HCT116 (cell line): Measurements from ENCODE around the gene NFIC. TPM values are rescaled to one million over a fixed set of nuclear protein-coding genes. Genes with fewer than 3 reads are reported as not detected.

Source experiments
- ATAC-seq: fragments of 200-7000 bp; cut with Tn5 transposase; 2 replicates; pipeline ENCODE4 v1.9.1; 2020; ENCODE audit warnings: mild to moderate bottlenecking, moderate library complexity
- BruUV-seq: library from RNA; stranded (reverse); fragments of 400-500 nt; replicated peaks from 2 replicates; lab custom pipeline; 2021; lab: Mats Ljungman, UMichigan
- CTCF ChIA-PET: fragments of 300-600 bp; sonication (Branson Sonifier 250); formaldehyde crosslinking; loops from one replicate; lab custom pipeline; 2021; ENCODE audit warnings: antibody characterized with exemption; lab: Charles Lee
- POLR2A ChIA-PET: fragments of 300-600, 350-600 bp; sonication (Branson Sonifier 250); formaldehyde crosslinking; loops from one replicate; lab custom pipeline; 2021; ENCODE audit warnings: antibody characterized with exemption; lab: Charles Lee
- RAD21 ChIA-PET, 2 experiments: fragments of 300-600 bp; sonication (Branson Sonifier 250); formaldehyde crosslinking; loops; one replicate each; lab custom pipeline; 2023; ENCODE audit warnings: low total read pairs in 2 of 2; ENCODE audit not compliant: uncharacterized antibody in 2 of 2, unreplicated experiment in 2 of 2, low non-redundant PET in 1 of 2; lab: Charles Lee
- DNase-seq: peaks from one replicate; pipeline ENCODE4 v3.0.0-alpha.2; 2010; ENCODE audit warnings: low read depth, low spot score
- H2AFZ ChIP-seq: fragments of 200-600 bp; shearing (Covaris generic), sonication (generic); 2 replicates; pipeline ENCODE4 v1.6.1; 2017; ENCODE audit warnings: low read depth, mixed run types, mixed read lengths, antibody characterized with exemption, low read length; ENCODE audit not compliant: poor library complexity, severe bottlenecking
- H3K27ac ChIP-seq: 2 replicates; pipeline ENCODE4 v1.5.1; 2012; ENCODE audit warnings: low read depth, low read length
- H3K27me3 ChIP-seq: fragments of 200-600 bp; sonication (generic); 2 replicates; pipeline ENCODE4 v1.6.1; 2016; ENCODE audit warnings: mixed run types, low read length, mixed read lengths; ENCODE audit not compliant: insufficient read depth
- H3K36me3 ChIP-seq, 2 experiments: fragments of 200-500 bp in 1 of 2; fragments of 200-600 bp in 1 of 2; sonication (Bioruptor generic) in 1 of 2; sonication (generic) in 1 of 2; 2 replicates each; pipeline versions ENCODE4 v1.5.1 to v1.6.1; 2014 to 2016; ENCODE audit warnings: low read length in 2 of 2, inconsistent platforms in 1 of 2, mixed read lengths in 1 of 2, mixed run types in 1 of 2; ENCODE audit not compliant: insufficient read depth in 2 of 2, control insufficient read depth in 1 of 2
- H3K4me1 ChIP-seq, 2 experiments: fragments of 200-600 bp in 1 of 2; sonication (generic) in 1 of 2; 2 replicates each; pipeline versions ENCODE4 v1.5.1 to v1.6.1; 2012 to 2017; ENCODE audit warnings: low read length in 2 of 2, inconsistent platforms in 1 of 2, mild to moderate bottlenecking in 1 of 2, mixed read lengths in 1 of 2, mixed run types in 1 of 2, moderate library complexity in 1 of 2; ENCODE audit not compliant: insufficient read depth in 2 of 2, control insufficient read depth in 1 of 2
- H3K4me2 ChIP-seq: fragments of 200-600 bp; sonication (generic); 2 replicates; pipeline ENCODE4 v1.6.1; 2017; ENCODE audit warnings: mixed run types, low read length, mixed read lengths
- H3K4me3 ChIP-seq, 2 experiments: fragments of 200-600 bp in 1 of 2; sonication (generic) in 1 of 2; replicated peaks in 1 of 2; 2 replicates each; pipeline ENCODE4 v1.5.1; 2011 to 2016; ENCODE audit warnings: low read length in 2 of 2, control low read depth in 1 of 2, low read depth in 1 of 2, mild to moderate bottlenecking in 1 of 2, mixed read lengths in 1 of 2, mixed run types in 1 of 2
- H3K79me2 ChIP-seq: fragments of 200-600 bp; sonication (generic); 2 replicates; pipeline ENCODE4 v1.6.1; 2017; ENCODE audit warnings: mild to moderate bottlenecking, mixed run types, low read length, moderate library complexity, mixed read lengths; ENCODE audit not compliant: insufficient read depth
- H3K9ac ChIP-seq: fragments of 200-600 bp; sonication (generic); 2 replicates; pipeline ENCODE4 v1.6.1; 2016; ENCODE audit warnings: low read length, mixed read lengths
- H3K9me2 ChIP-seq: fragments of 200-600 bp; sonication (generic), shearing (Covaris generic); 2 replicates; pipeline ENCODE4 v1.6.1; 2017; ENCODE audit warnings: mixed run types, mild to moderate bottlenecking, moderate library complexity; ENCODE audit not compliant: insufficient read depth
- H3K9me3 ChIP-seq, 2 experiments: fragments of 200-500 bp in 1 of 2; fragments of 200-600 bp in 1 of 2; sonication (Bioruptor generic) in 1 of 2; sonication (generic) in 1 of 2; 2 replicates each; pipeline ENCODE4 v1.6.1; 2014 to 2017; ENCODE audit warnings: low read length in 2 of 2, mixed read lengths in 2 of 2, inconsistent platforms in 1 of 2, low read depth in 1 of 2, mild to moderate bottlenecking in 1 of 2, mixed run types in 1 of 2, moderate library complexity in 1 of 2; ENCODE audit not compliant: control insufficient read depth in 1 of 2, insufficient read depth in 1 of 2
- H4K20me1 ChIP-seq: fragments of 200-600 bp; sonication (generic), shearing (Covaris generic); 2 replicates; pipeline ENCODE4 v1.6.1; 2017; ENCODE audit warnings: mixed run types, mild to moderate bottlenecking, moderate library complexity; ENCODE audit not compliant: insufficient read depth
- EZH2phosphoT487 ChIP-seq: fragments of 200-600 bp; IDR thresholded peaks from 2 replicates; pipeline ENCODE4 v1.6.1; 2018; ENCODE audit warnings: antibody characterized with exemption, borderline replicate concordance
- RAD21 ChIP-seq: IDR thresholded peaks from 2 replicates; pipeline ENCODE4 v1.6.1; 2012; ENCODE audit warnings: low read depth, mild to moderate bottlenecking
- SP1 ChIP-seq: IDR thresholded peaks from 2 replicates; pipeline ENCODE4 v1.6.1; 2012; ENCODE audit warnings: low read depth
- SRF ChIP-seq: IDR thresholded peaks from 2 replicates; pipeline ENCODE4 v1.6.1; 2012; ENCODE audit warnings: low read depth
- TCF7L2 ChIP-seq: IDR thresholded peaks from 2 replicates; pipeline ENCODE4 v1.7.0; 2011; ENCODE audit warnings: borderline replicate concordance, inconsistent platforms; ENCODE audit not compliant: insufficient read depth, insufficient read length; ENCODE audit errors: extremely low read depth
- YY1 ChIP-seq: IDR thresholded peaks from 2 replicates; pipeline ENCODE4 v1.6.1; 2011; ENCODE audit warnings: low read length, low read depth, moderate library complexity, mild to moderate bottlenecking; ENCODE audit not compliant: insufficient replicate concordance; ENCODE audit errors: extremely low read depth
- ZFX ChIP-seq: fragments of 450-650 bp; IDR thresholded peaks from 2 replicates; pipeline ENCODE4 v1.6.1; 2017
- intact Hi-C: fragments of 100-400 bp; cut with micrococcal nuclease; formaldehyde crosslinking; loops from 2 replicates; pipeline ENCODE4 v1.10.0; 2022
- total RNA-seq: library from RNA; stranded (reverse); gene quantifications from one replicate; pipeline ENCODE4 v1.2.1, GENCODE V29; 2021; ENCODE audit not compliant: unreplicated experiment
- TF ChIP-seq, protein P1 (sequence below): IDR thresholded peaks from 2 replicates; pipeline ENCODE4 v1.6.1; 2012; ENCODE audit warnings: low read depth
- TF ChIP-seq, protein P2 (sequence below), 3 experiments: fragments of 200-600 bp in 1 of 3; sonication (generic) in 1 of 3; IDR thresholded peaks in 2 of 3; conservative IDR thresholded peaks in 1 of 3; 2 replicates each; pipeline ENCODE4 v1.5.1; 2012 to 2017; ENCODE audit warnings: low read depth in 2 of 3, low read length in 2 of 3, antibody characterized with exemption in 1 of 3, borderline replicate concordance in 1 of 3, control low read depth in 1 of 3, mild to moderate bottlenecking in 1 of 3, mixed read lengths in 1 of 3, mixed run types in 1 of 3, moderate library complexity in 1 of 3; ENCODE audit not compliant: insufficient read depth in 1 of 3

Gene NFIC
- total RNA-seq, 1 experiment from 2014 or later: 116 TPM

DNA sequence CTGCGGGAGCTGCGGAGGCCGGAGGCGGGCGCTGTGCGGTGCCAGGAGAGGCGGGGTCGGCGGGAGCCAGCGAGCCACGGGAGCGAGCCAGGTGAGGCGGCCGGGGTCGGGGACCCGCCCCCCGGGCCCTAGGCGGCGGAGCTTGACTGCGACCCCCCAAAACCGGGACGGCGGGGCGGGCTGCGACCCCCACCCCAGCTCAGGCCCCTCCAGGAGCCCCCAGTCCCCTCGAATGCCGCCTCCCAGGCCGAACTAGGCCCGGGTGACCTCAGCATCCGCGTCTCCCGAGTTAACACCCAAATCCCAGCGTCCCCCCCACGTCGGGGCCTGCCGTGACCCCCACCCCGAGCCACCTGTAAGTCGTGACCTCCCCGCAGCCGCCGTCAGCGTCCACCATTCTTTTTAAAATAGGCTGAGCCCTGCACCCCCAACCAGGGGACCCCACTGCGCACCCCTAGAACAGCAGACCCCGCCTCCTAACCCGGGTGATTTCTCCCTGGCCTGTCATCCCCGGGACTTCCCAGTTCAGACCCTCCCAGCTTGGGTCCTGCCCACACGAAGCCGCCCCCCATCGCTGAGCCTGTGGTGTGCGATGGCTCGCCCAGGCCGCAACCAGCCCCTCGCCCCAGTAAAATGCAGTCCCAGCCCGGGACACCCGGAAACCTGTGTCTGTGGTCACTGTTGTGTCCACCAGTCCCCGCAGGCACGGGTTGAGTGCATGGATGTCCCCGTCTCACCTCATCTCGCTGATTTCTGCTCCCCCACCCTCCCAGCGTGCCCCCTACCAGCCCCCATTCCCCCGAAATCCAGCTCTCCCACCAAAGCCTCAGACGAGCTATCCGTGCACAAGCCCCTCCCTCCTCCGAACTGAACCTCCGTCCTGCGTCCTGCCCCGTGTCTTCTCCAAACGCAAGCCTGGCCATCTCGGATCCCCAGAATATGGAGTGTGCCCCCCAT lies 140.3 kb downstream of the NFIC start:
- Histone ChIP-seq H3K4me2 (peak overlapping the region; percentile 99), H3K9me3 (no peaks in the 10 kb centered on the region), H3K4me1 (peaks cover 23 to 40% of the 10 kb centered on the region in 2 experiments), H3K27ac (peak overlapping the region; percentile 93), H3K36me3 (peaks cover 2 to 12% of the 10 kb centered on the region in 2 experiments; a peak in 2 of 4 replicates), H4K20me1 (no peaks in the 10 kb centered on the region), H2AFZ (no peak overlapping the region), H3K9ac (peak overlapping the region; percentile 94), H3K27me3 (no peaks in the 10 kb centered on the region), H3K4me3 (peak overlapping the region; percentile 83 to 91), H3K9me2 (no peaks in the 10 kb centered on the region), H3K79me2 (peaks cover 54% of the 10 kb centered on the region)
- intact Hi-C loops: no loop called here
- no TSS peak for BruUV-seq
- CTCF ChIA-PET: no interaction called here
- no peak; the same call in 1 of the 2 replicates for ATAC-seq
- POLR2A ChIA-PET: no interaction called here
- TF ChIP-seq TCF7L2 (no peak), ZFX (peak; percentile 57; the same call in 1 of the 2 replicates)
- DNase-seq: no peak
- RAD21 ChIA-PET: interaction anchor here in 1 of 2 experiments (0.6 kb wide), 1 partner anchor 206 kb away, joined by 5 read pairs; no protein-coding TSS in a partner anchor

DNA sequence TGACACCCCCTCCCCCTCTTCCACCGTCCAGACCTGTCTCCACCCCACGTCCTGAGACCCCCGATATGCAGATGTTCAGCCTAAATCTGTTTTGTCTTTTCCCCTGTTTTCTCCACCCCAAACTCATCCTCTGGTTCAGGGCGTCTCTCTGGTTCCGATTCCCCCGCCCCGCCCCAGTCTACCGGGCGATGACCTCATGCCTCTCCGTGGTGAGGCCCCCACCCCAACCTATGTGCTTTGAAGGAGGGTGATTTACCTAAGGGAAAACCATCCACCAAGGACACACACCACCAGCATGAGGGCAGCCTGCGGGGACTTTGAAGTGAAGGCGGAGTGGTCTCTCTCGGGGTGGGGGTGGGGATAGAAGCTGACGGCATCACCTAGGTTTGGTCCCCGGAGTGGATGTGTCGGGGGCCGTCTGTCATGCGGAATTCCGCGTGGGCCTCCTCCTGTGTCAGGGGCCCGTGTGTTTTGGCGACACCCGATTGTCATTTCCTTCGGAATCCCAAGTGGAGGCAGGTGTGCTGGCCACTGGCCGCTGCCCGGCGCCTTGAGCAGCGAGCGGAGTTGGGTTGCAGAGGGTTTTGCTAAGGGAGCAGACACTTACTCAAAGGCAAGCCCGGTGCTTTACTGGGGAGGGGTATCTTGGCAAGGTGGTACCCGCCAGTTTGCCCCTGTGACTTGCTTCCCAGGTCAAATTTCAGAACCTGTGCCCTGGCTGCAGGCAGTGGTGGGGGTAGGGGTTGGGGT lies 141.2 kb downstream of the NFIC start:
- DNase-seq: no peak
- peaks cover 63% of the 10 kb centered on the region for H3K79me2 ChIP-seq

More for the DNA sequence above, 141.2 kb downstream of the NFIC start:
- Histone ChIP-seq H3K9ac (peak overlapping the region; percentile 94), H3K9me2 (no peaks in the 10 kb centered on the region), H3K4me1 (peaks cover 23 to 40% of the 10 kb centered on the region in 2 experiments), H4K20me1 (no peaks in the 10 kb centered on the region), H2AFZ (no peak overlapping the region), H3K4me2 (peak overlapping the region; percentile 99), H3K27me3 (no peaks in the 10 kb centered on the region), H3K9me3 (no peaks in the 10 kb centered on the region), H3K36me3 (peaks cover 2 to 12% of the 10 kb centered on the region in 2 experiments; a peak in 2 of 4 replicates), H3K4me3 (peak overlapping the region; percentile 83 to 91), H3K27ac (peak overlapping the region; percentile 93)
- ChIA-PET POLR2A (no interaction called here), RAD21 (no interaction called here), CTCF (no interaction called here)
- TF ChIP-seq RAD21 (no peak), SP1 (no peak), SRF (no peak), EZH2phosphoT487 (no peak), YY1 (no peak), TCF7L2 (no peak)
- TF ChIP-seq, protein P1, sequence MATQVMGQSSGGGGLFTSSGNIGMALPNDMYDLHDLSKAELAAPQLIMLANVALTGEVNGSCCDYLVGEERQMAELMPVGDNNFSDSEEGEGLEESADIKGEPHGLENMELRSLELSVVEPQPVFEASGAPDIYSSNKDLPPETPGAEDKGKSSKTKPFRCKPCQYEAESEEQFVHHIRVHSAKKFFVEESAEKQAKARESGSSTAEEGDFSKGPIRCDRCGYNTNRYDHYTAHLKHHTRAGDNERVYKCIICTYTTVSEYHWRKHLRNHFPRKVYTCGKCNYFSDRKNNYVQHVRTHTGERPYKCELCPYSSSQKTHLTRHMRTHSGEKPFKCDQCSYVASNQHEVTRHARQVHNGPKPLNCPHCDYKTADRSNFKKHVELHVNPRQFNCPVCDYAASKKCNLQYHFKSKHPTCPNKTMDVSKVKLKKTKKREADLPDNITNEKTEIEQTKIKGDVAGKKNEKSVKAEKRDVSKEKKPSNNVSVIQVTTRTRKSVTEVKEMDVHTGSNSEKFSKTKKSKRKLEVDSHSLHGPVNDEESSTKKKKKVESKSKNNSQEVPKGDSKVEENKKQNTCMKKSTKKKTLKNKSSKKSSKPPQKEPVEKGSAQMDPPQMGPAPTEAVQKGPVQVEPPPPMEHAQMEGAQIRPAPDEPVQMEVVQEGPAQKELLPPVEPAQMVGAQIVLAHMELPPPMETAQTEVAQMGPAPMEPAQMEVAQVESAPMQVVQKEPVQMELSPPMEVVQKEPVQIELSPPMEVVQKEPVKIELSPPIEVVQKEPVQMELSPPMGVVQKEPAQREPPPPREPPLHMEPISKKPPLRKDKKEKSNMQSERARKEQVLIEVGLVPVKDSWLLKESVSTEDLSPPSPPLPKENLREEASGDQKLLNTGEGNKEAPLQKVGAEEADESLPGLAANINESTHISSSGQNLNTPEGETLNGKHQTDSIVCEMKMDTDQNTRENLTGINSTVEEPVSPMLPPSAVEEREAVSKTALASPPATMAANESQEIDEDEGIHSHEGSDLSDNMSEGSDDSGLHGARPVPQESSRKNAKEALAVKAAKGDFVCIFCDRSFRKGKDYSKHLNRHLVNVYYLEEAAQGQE: no peak
- TF ChIP-seq, protein P2, sequence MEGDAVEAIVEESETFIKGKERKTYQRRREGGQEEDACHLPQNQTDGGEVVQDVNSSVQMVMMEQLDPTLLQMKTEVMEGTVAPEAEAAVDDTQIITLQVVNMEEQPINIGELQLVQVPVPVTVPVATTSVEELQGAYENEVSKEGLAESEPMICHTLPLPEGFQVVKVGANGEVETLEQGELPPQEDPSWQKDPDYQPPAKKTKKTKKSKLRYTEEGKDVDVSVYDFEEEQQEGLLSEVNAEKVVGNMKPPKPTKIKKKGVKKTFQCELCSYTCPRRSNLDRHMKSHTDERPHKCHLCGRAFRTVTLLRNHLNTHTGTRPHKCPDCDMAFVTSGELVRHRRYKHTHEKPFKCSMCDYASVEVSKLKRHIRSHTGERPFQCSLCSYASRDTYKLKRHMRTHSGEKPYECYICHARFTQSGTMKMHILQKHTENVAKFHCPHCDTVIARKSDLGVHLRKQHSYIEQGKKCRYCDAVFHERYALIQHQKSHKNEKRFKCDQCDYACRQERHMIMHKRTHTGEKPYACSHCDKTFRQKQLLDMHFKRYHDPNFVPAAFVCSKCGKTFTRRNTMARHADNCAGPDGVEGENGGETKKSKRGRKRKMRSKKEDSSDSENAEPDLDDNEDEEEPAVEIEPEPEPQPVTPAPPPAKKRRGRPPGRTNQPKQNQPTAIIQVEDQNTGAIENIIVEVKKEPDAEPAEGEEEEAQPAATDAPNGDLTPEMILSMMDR (IDR thresholded peaks at IDR 0.05 in 2 of 3, conservative IDR thresholded peaks at IDR 0.05 in 1 of 3; ENCODE audit: borderline replicate concordance in 1 of 3, insufficient read depth in 1 of 3, low read depth in 2 of 3, low read length in 2 of 3): no peak
- intact Hi-C loops: no loop called here
- TSS peak; percentile 55 for BruUV-seq
- no peak for ATAC-seq
